Thoracic aorta (tissue), 2 donors: ENCODE data around the gene TMEM63A. TPM values are rescaled to one million over a fixed set of nuclear protein-coding genes. Genes with fewer than 3 reads are reported as not detected.
"Not testable (repeated sequence)": the region's sequence is repeated elsewhere in the genome, so short reads cannot be mapped to it uniquely, and the experiment has no call there.

Source experiments
- ATAC-seq: fragments of 150-250 bp; one replicate; pipeline ENCODE4 v1.8.0; 2017; ENCODE audit warnings: low read depth; ENCODE audit not compliant: insufficient number of reproducible peaks, low FRiP score
- DNase-seq: peaks from one replicate; pipeline ENCODE4 v3.0.0-alpha.2; 2020; ENCODE audit warnings: low spot score
- H3K27ac ChIP-seq, 2 donors: fragments of 200-600 bp; sonication (generic); 1 replicate in 1 of 2; 2 replicates in 1 of 2; pipeline ENCODE4 v1.5.1; 2016; ENCODE audit warnings: mild to moderate bottlenecking in 2 of 2, moderate library complexity in 2 of 2
- H3K27me3 ChIP-seq: fragments of 200-600 bp; sonication (generic); replicated peaks from 2 replicates; pipeline ENCODE4 v1.6.0; 2016; ENCODE audit warnings: mild to moderate bottlenecking; ENCODE audit not compliant: insufficient read depth
- H3K36me3 ChIP-seq: fragments of 200-600 bp; sonication (generic); one replicate; pipeline ENCODE4 v1.5.1; 2016
- H3K4me1 ChIP-seq, 2 donors: fragments of 200-600 bp; sonication (generic); 1 replicate in 1 of 2; 2 replicates in 1 of 2; pipeline versions ENCODE4 v1.5.1 to v1.6.0; 2016; ENCODE audit warnings: low read depth in 2 of 2, mild to moderate bottlenecking in 1 of 2; ENCODE audit not compliant: control insufficient read depth in 1 of 2
- H3K4me3 ChIP-seq: fragments of 200-600 bp; sonication (generic); 2 replicates; pipeline ENCODE4 v1.5.1; 2016; ENCODE audit warnings: mild to moderate bottlenecking
- H3K9me3 ChIP-seq: fragments of 200-600 bp; sonication (generic); 2 replicates; pipeline ENCODE4 v1.5.1; 2016
- total RNA-seq, 2 donors: library from RNA; depleted of rRNA; stranded (reverse); fragments of >200 nt; gene quantifications; one replicate each; pipeline versions ENCODE4 v1.1.0 to v1.2.3, GENCODE V29; 2016
- TF ChIP-seq, protein P1 (sequence below): fragments of 200-600 bp; sonication (generic); IDR thresholded peaks from one replicate; pipeline ENCODE4 v1.5.1; 2019; ENCODE audit warnings: antibody characterized with exemption

Gene TMEM63A
- total RNA-seq, 2 donors from 2014 or later: 75.1 to 105 TPM

DNA sequence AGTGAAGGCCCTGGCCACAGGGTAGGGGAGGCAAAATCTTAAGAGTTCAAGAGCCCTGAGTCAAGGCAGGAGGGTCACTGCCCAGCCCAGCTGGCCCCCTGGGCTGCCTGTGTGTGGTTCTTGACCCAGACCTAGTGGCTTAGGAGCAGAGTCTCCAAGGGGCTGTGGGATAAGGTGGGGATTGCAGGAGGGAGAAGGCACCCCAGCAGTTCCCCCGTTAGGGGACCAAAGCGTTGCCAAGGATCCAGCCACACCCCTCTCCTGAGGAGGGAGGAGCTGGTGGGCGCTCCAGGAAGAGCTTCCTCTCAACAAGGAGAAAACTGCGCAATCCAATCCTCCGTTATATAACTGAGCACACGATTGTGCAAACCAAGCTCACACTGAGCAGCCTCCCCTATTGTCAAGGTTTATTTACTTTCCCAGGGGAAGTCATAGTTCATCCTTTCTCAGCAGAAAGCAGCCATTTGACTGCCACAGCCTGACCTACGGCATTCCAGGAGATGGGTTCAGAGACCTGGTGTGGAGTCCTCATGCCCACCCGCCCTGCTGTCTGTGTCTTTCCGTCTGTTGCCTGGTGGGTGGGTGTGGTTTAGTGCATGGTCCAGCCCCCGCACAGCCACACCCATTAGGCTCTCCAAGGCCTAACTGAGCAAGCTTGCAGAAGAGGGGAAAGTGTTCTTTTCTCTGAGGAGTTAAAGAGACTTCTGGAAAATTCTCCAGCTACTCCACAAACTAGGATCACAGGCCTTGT is 68.8 kb downstream of the TMEM63A start:
- no peaks in the 10 kb centered on the region for H3K9me3 ChIP-seq
- TF ChIP-seq, protein P1, sequence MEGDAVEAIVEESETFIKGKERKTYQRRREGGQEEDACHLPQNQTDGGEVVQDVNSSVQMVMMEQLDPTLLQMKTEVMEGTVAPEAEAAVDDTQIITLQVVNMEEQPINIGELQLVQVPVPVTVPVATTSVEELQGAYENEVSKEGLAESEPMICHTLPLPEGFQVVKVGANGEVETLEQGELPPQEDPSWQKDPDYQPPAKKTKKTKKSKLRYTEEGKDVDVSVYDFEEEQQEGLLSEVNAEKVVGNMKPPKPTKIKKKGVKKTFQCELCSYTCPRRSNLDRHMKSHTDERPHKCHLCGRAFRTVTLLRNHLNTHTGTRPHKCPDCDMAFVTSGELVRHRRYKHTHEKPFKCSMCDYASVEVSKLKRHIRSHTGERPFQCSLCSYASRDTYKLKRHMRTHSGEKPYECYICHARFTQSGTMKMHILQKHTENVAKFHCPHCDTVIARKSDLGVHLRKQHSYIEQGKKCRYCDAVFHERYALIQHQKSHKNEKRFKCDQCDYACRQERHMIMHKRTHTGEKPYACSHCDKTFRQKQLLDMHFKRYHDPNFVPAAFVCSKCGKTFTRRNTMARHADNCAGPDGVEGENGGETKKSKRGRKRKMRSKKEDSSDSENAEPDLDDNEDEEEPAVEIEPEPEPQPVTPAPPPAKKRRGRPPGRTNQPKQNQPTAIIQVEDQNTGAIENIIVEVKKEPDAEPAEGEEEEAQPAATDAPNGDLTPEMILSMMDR: no peak
- peak overlapping the region; percentile 85 to 97 for H3K27ac ChIP-seq
- peaks cover 47 to 79% of the 10 kb centered on the region in 2 donors for H3K4me1 ChIP-seq
- H3K36me3 ChIP-seq: no peaks in the 10 kb centered on the region
- H3K27me3 ChIP-seq: no peaks in the 10 kb centered on the region
- ATAC-seq (no peak), DNase-seq (no peak)
- H3K4me3 ChIP-seq: no peak overlapping the region

DNA sequence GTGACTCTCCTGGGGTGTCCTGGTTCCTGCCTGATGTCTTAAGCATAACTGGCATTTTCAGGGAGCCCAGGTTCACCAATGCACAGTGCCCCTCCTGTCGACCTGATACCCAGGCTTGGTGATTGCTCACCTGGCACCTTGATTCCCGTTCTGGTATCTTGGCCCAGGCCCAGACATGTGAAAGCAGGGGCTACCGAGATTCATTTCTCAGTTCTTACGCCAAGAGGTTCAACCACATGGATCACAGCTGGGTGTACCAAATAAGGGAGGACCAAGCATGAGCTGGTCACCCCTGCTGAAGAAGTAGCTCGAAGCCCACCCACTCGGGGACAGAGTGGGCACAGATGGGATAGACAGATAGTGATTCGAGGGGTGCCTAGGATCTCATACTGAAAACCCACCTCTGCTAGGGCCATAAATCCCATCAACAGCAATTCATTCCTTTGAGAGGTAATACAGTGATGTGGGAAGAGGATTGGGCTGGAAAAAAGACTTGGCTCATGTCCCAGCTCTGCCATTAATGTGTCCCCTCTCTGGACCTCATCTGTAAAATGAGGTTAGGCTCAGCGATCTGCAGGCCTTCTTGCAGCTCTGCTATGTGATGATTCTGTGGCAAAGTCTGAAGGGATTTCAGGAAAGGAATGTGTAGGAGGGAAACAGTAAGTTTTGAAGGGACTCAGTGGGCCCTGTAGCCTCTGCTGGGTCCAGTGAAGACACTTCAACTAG is 69.5 kb downstream of the TMEM63A start:
- ATAC-seq (no peak), DNase-seq (no peak)
- Histone ChIP-seq H3K27me3 (no peaks in the 10 kb centered on the region), H3K36me3 (no peaks in the 10 kb centered on the region), H3K4me3 (no peak overlapping the region), H3K4me1 (peaks cover 42 to 72% of the 10 kb centered on the region in 2 donors), H3K9me3 (no peaks in the 10 kb centered on the region), H3K27ac (peak overlapping the region in 1 of 2 donors; percentile 97)
- TF ChIP-seq, protein P1: no peak

DNA sequence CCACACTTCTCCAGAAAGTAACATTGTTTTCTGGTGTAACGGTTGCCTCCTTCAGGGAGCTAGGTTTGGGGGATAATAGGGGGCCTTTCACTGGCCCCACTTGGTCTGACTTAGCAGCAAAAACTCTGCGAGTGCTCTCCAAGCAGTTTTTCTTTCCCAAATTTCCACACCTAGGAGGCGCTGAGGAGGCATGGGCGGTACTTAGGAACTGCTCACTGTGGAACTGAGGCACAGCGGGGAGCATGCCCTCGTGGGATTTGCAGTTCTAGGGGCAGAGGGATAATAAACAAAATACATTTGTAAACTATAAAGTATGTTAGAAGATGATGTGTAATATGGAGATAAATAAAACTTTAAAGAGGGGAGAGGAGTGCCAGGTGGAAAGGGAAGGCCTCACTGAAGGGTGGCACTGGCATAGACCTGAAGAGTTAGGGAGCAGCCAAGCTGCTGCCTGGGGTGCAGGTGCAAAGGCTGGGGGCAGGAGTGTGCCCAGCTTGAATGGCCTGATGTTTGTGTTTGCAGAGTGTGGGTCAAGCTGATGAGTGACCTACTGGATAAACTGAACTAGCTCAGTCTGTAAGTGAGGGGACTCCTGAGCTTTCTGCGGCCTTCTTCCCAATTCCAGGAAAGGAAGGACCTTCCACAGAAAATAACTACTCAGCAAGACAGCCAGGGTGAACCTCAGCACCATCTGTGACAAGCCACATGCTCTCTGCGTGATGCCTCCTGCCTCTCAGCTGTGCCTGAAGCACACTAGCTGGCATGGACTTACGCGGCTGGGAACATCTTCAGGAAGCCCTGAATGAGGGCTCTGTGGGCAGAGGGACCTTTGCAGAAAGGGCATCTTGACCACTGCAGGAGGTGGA is 70.3 kb downstream of the TMEM63A start:
- H3K27ac ChIP-seq: peak overlapping the region in 1 of 2 donors; percentile 31
- peak overlapping the region; percentile 91 for H3K4me3 ChIP-seq
- no peaks in the 10 kb centered on the region for H3K36me3 ChIP-seq
- H3K4me1 ChIP-seq: peaks cover 37 to 64% of the 10 kb centered on the region in 2 donors
- no peaks in the 10 kb centered on the region for H3K9me3 ChIP-seq
- TF ChIP-seq, protein P1: no peak
- no peak for ATAC-seq
- H3K27me3 ChIP-seq: no peaks in the 10 kb centered on the region
- no peak for DNase-seq

DNA sequence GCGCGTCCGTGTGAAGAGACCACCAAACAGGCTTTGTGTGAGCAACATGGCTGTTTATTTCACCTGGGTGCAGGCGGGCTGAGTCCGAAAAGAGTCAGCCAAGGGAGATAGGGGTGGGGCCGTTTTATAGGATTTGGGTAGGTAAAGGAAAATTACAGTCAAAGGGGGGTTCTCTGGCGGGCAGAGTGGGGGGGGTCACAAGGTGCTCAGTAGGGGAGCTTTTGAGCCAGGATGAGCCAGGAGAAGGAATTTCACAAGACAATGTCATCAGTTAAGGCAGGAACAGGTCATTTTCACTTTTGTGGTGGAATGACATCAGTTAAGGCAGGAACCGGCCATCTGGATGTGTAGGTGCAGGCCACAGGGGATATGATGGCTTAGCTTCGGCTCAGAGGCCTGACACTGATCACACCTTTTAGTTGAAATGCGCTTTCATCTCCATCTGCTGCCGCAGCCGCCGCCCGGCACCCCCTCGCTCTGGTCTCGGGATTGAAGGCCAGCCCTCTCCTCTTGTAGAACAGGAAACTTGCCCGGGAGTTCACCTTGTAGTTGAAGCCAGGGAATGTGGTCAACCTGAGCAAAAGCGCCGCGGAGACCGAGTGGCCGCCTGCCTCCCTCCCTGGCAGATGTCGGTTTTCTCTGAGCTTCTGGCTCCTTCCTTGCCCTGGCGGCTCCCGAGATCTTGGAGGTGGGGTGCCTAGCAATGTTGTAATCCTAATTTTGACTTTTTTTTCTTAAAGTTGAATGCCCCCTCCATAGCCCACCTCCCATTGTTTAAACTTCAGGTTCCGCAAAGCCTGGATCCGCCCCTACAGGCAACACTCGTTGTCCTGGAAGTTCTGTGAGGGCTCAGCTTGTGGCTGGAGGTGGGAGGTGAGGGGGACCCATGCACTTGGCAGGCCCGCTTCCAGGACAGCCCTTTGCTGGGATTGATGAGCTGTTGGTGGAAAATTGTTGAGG is 71.3 kb downstream of the TMEM63A start:
- not testable (repeated sequence) for H3K36me3 ChIP-seq, H3K9me3 ChIP-seq, DNase-seq, H3K27me3 ChIP-seq, ATAC-seq
- Histone ChIP-seq H3K27ac (peak overlapping the region; percentile 52 to 68), H3K4me1 (peaks cover 27 to 54% of the 10 kb centered on the region in 2 donors), H3K4me3 (peak overlapping the region; percentile 91)
